CD14-positive monocyte (primary cell): ENCODE data around the gene LRRK1. TPM values are rescaled to one million over a fixed set of nuclear protein-coding genes. Genes with fewer than 3 reads are reported as not detected.

Experiments
- DNase-seq, 3 donors: peaks; one replicate each; pipeline ENCODE4 v3.0.0-alpha.2; 2011 to 2022
- H2AFZ ChIP-seq: 2 replicates; pipeline ENCODE4 v1.6.0; 2012; ENCODE audit warnings: mild to moderate bottlenecking, low read depth, low read length, inconsistent platforms; ENCODE audit not compliant: insufficient read depth, poor library complexity, severe bottlenecking
- H3K27ac ChIP-seq, 2 donors: 1 replicate in 1 of 2; 2 replicates in 1 of 2; pipeline ENCODE4 v1.5.1; 2012 to 2013; ENCODE audit warnings: low read length in 2 of 2, control low read depth in 1 of 2, inconsistent platforms in 1 of 2, low read depth in 1 of 2, mild to moderate bottlenecking in 1 of 2
- H3K27me3 ChIP-seq, 2 donors: one replicate each; pipeline versions ENCODE4 v1.6.0 to v1.6.1; 2011 to 2013; ENCODE audit warnings: low read length in 2 of 2; ENCODE audit not compliant: control insufficient read depth in 2 of 2, insufficient read depth in 2 of 2
- H3K36me3 ChIP-seq, 2 donors: replicated peaks in 1 of 2; 1 replicate in 1 of 2; 2 replicates in 1 of 2; pipeline versions ENCODE4 v1.5.1 to v1.6.1; 2012 to 2013; ENCODE audit warnings: low read length in 2 of 2, control low read depth in 1 of 2, inconsistent platforms in 1 of 2, mild to moderate bottlenecking in 1 of 2; ENCODE audit not compliant: insufficient read depth in 2 of 2, control insufficient read depth in 1 of 2
- H3K4me1 ChIP-seq, 2 donors: 1 replicate in 1 of 2; 2 replicates in 1 of 2; pipeline versions ENCODE4 v1.5.1 to v1.6.1; 2012 to 2013; ENCODE audit warnings: low read length in 2 of 2, control low read depth in 1 of 2, inconsistent platforms in 1 of 2, mild to moderate bottlenecking in 1 of 2, moderate library complexity in 1 of 2; ENCODE audit not compliant: insufficient read depth in 2 of 2, control insufficient read depth in 1 of 2
- H3K4me2 ChIP-seq: replicated peaks from 2 replicates; pipeline ENCODE3; 2012; ENCODE audit warnings: low read length, moderate library complexity, mild to moderate bottlenecking; ENCODE audit not compliant: poor library complexity, severe bottlenecking; ENCODE audit errors: extremely low read depth
- H3K4me3 ChIP-seq, 3 experiments: fragments of 200-600 bp in 1 of 3; sonication (generic) in 1 of 3; replicated peaks in 1 of 3; 1 replicate in 2 of 3; 2 replicates in 1 of 3; pipeline ENCODE4 v1.5.1; 2011 to 2013; ENCODE audit warnings: low read length in 3 of 3, mild to moderate bottlenecking in 3 of 3, control low read depth in 2 of 3, low read depth in 2 of 3, inconsistent platforms in 1 of 3, moderate library complexity in 1 of 3
- H3K79me2 ChIP-seq: 2 replicates; pipeline ENCODE4 v1.6.0; 2012; ENCODE audit warnings: mild to moderate bottlenecking, control low read depth, inconsistent platforms, low read length, moderate library complexity; ENCODE audit not compliant: insufficient read depth
- H3K9ac ChIP-seq: 2 replicates; pipeline ENCODE4 v1.6.0; 2017; ENCODE audit warnings: low read length, mild to moderate bottlenecking; ENCODE audit not compliant: insufficient read depth, poor library complexity, severe bottlenecking
- H3K9me3 ChIP-seq, 2 donors: replicated peaks in 1 of 2; 1 replicate in 1 of 2; 2 replicates in 1 of 2; pipeline versions ENCODE4 v1.5.1 to v1.6.1; 2012 to 2013; ENCODE audit warnings: low read length in 2 of 2, control low read depth in 1 of 2; ENCODE audit not compliant: control insufficient read depth in 1 of 2, insufficient read depth in 1 of 2
- H4K20me1 ChIP-seq: 2 replicates; pipeline ENCODE4 v1.6.0; 2012; ENCODE audit warnings: mild to moderate bottlenecking, low read length, control low read depth, moderate library complexity; ENCODE audit not compliant: insufficient read depth
- H3K27ac Mint-ChIP-seq, 7 donors: one replicate each; pipeline ENCODE4 v1.8.0; 2020; ENCODE audit warnings: mild to moderate bottlenecking in 7 of 7, mixed read lengths in 7 of 7, moderate library complexity in 6 of 7, inconsistent platforms in 2 of 7
- H3K27me3 Mint-ChIP-seq, 3 donors: one replicate each; pipeline ENCODE4 v1.8.0; 2021 to 2022; ENCODE audit warnings: low read depth in 3 of 3, mild to moderate bottlenecking in 3 of 3, mixed read lengths in 3 of 3, moderate library complexity in 3 of 3, inconsistent platforms in 1 of 3
- H3K36me3 Mint-ChIP-seq, 2 donors: one replicate each; pipeline ENCODE4 v1.8.0; 2020; ENCODE audit warnings: mixed read lengths in 2 of 2, inconsistent platforms in 1 of 2, mild to moderate bottlenecking in 1 of 2
- H3K4me1 Mint-ChIP-seq: one replicate; pipeline ENCODE4 v1.8.0; 2020; ENCODE audit warnings: mild to moderate bottlenecking, mixed read lengths
- H3K4me3 Mint-ChIP-seq, 2 donors: one replicate each; pipeline ENCODE4 v1.8.0; 2020; ENCODE audit warnings: mild to moderate bottlenecking in 2 of 2, mixed read lengths in 2 of 2, moderate library complexity in 1 of 2
- H3K9me3 Mint-ChIP-seq, 7 donors: one replicate each; pipeline ENCODE4 v1.8.0; 2020 to 2022; ENCODE audit warnings: mixed read lengths in 7 of 7, mild to moderate bottlenecking in 6 of 7, moderate library complexity in 6 of 7, inconsistent platforms in 2 of 7
- WGBS: methylation state at CpG from one replicate; pipeline ENCODE4 v1.1.5; 2013; ENCODE audit warnings: missing lambda C conversion rate; ENCODE audit not compliant: insufficient coverage; 5-methylcytosine and 5-hydroxymethylcytosine counted together
- intact Hi-C, 2 donors: fragments of 100-400 bp; cut with micrococcal nuclease; formaldehyde crosslinking; loops; one replicate each; pipeline versions ENCODE4 v1.15.0 to v1.15.1; 2023
- polyA plus RNA-seq, 3 donors: library from polyadenylated mRNA; depleted of rRNA in 1 of 3; unstranded in 2 of 3; stranded (reverse) in 1 of 3; fragments of 300-500 nt in 2 of 3; fragments of >200 nt in 1 of 3; fragmentation: Illumina TruSeq in 2 of 3; gene quantifications; 1 replicate in 2 of 3; 2 replicates in 1 of 3; pipeline ENCODE4 v1.2.3, GENCODE V29; 2012 to 2021
- TF ChIP-seq, protein P1 (sequence below): fragments of 200-600 bp; IDR thresholded peaks from one replicate; pipeline ENCODE4 v1.8.0; 2022; ENCODE audit warnings: antibody characterized with exemption, mild to moderate bottlenecking

LRRK1 gene
- polyA plus RNA-seq, 3 donors = 1.7 to 18.9 (median 5.4) TPM

DNA sequence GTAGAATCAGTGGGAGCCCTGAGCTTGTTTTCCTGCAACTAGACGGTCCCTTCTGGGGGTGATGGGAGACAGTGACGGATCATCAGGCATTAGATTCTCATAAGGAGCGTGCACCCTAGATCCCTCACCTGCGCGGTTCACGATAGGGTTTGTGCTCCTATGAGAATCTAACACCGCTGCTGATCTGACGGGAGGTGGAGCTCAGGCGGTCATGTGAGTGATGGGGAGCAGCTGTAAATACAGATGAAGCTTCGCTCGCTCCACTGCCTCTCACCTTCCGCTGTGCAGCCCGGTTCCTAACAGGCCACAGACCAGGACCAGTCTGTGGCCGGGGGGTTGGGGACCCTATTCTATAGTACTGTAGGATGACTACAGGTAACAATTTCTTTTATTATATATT, 178.0 kb downstream of the LRRK1 start:
- Histone ChIP-seq H3K9ac (no peak overlapping the region), H3K36me3 (no peaks in the 10 kb centered on the region), H3K27ac (no peak overlapping the region), H3K4me1 (no peaks in the 10 kb centered on the region), H2AFZ (no peak overlapping the region), H3K79me2 (no peaks in the 10 kb centered on the region), H3K4me3 (no peak overlapping the region), H3K9me3 (peaks cover 0 to 11% of the 10 kb centered on the region in 2 donors), H3K4me2 (no peak overlapping the region), H4K20me1 (no peaks in the 10 kb centered on the region), H3K27me3 (peaks cover 0 to 4% of the 10 kb centered on the region in 2 donors)
- TF ChIP-seq, protein P1, sequence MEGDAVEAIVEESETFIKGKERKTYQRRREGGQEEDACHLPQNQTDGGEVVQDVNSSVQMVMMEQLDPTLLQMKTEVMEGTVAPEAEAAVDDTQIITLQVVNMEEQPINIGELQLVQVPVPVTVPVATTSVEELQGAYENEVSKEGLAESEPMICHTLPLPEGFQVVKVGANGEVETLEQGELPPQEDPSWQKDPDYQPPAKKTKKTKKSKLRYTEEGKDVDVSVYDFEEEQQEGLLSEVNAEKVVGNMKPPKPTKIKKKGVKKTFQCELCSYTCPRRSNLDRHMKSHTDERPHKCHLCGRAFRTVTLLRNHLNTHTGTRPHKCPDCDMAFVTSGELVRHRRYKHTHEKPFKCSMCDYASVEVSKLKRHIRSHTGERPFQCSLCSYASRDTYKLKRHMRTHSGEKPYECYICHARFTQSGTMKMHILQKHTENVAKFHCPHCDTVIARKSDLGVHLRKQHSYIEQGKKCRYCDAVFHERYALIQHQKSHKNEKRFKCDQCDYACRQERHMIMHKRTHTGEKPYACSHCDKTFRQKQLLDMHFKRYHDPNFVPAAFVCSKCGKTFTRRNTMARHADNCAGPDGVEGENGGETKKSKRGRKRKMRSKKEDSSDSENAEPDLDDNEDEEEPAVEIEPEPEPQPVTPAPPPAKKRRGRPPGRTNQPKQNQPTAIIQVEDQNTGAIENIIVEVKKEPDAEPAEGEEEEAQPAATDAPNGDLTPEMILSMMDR = no peak
- intact Hi-C loops = no loop called here
- Mint-ChIP-seq H3K4me1 (peaks cover 1% of the 10 kb centered on the region), H3K27ac (no peak overlapping the region), H3K36me3 (no peaks in the 10 kb centered on the region), H3K27me3 (peaks cover 3 to 10% (median 8%) of the 10 kb centered on the region in 3 donors), H3K4me3 (no peak overlapping the region), H3K9me3 (peaks cover 5 to 9% (median 7%) of the 10 kb centered on the region in 7 donors)
- 98% methylated on average over 11 of the region's 14 CpGs for WGBS
- no peak for DNase-seq

DNA sequence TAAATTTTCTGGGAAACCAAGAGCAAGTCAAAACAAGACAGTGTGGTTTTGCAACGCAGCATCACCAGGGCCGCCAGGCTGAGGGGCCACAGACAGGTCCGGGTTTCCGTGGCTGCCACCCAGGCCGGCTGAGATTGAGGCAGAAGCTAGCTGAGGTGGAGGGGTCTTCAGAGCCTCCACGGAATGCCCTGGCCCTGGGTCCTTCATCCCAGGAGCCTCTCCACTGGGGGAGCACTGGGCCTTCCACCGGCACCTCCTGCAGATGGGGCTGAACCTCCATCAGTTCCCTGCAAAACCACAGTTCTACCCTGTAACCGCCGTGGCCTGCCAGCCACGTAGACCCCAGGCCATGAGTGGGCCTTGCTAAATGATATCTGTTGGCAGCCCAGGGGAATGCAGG, 180.0 kb downstream of the LRRK1 start:
- no peaks in the 10 kb centered on the region for H3K4me1 Mint-ChIP-seq

More for the DNA sequence above, 180.0 kb downstream of the LRRK1 start:
- Histone ChIP-seq H3K4me1 (no peaks in the 10 kb centered on the region), H4K20me1 (no peaks in the 10 kb centered on the region), H3K4me3 (no peak overlapping the region), H3K4me2 (no peak overlapping the region), H3K9me3 (peaks cover 0 to 11% of the 10 kb centered on the region in 2 donors), H2AFZ (no peak overlapping the region), H3K36me3 (no peaks in the 10 kb centered on the region), H3K27me3 (peaks cover 0 to 4% of the 10 kb centered on the region in 2 donors), H3K79me2 (no peaks in the 10 kb centered on the region), H3K9ac (no peak overlapping the region), H3K27ac (no peak overlapping the region)
- Mint-ChIP-seq H3K36me3 (no peaks in the 10 kb centered on the region), H3K27me3 (peaks cover 4 to 14% (median 5%) of the 10 kb centered on the region in 3 donors), H3K27ac (no peak overlapping the region), H3K9me3 (peaks cover 5 to 9% (median 7%) of the 10 kb centered on the region in 7 donors), H3K4me3 (no peak overlapping the region)
- 87% methylated on average over 6 of the region's 10 CpGs for WGBS
- DNase-seq = no peak
- TF ChIP-seq, protein P1 = no peak
- intact Hi-C loops = no loop called here
